Panc1 (cell line): Measurements from ENCODE around the gene GPALPP1. TPM values are rescaled to one million over a fixed set of nuclear protein-coding genes. Genes with fewer than 3 reads are reported as not detected.

Experiments
- ATAC-seq: fragments of 200-7000 bp; cut with Tn5 transposase; 2 replicates; pipeline ENCODE4 v1.9.1; 2020; ENCODE audit warnings: mild to moderate bottlenecking, moderate library complexity
- BruUV-seq: library from RNA; stranded (reverse); fragments of 400-500 nt; replicated peaks from 2 replicates; lab custom pipeline; 2021; lab: Mats Ljungman, UMichigan
- CTCF ChIA-PET: fragments of 300-600 bp; sonication (Branson Sonifier 250); formaldehyde crosslinking; loops from one replicate; lab custom pipeline; 2022; ENCODE audit warnings: antibody characterized with exemption; lab: Charles Lee
- POLR2A ChIA-PET: fragments of 300-600 bp; sonication (Branson Sonifier 250); formaldehyde crosslinking; loops from one replicate; lab custom pipeline; 2022; ENCODE audit warnings: antibody characterized with exemption; lab: Charles Lee
- DNase-seq: peaks from one replicate; pipeline ENCODE4 v3.0.0-alpha.2; 2010; ENCODE audit warnings: low read depth, low spot score
- H3K27ac ChIP-seq: 2 replicates; pipeline ENCODE4 v1.5.1; 2011; ENCODE audit warnings: mild to moderate bottlenecking, low read length, inconsistent platforms
- H3K27me3 ChIP-seq: fragments of 200-500 bp; sonication (Bioruptor generic); 2 replicates; pipeline ENCODE4 v1.6.0; 2014; ENCODE audit warnings: low read length, inconsistent platforms; ENCODE audit not compliant: control insufficient read depth, insufficient read depth
- H3K36me3 ChIP-seq: fragments of 200-500 bp; sonication (Bioruptor generic); 2 replicates; pipeline ENCODE4 v1.5.1; 2014; ENCODE audit warnings: inconsistent platforms, mild to moderate bottlenecking, low read length, moderate library complexity; ENCODE audit not compliant: control insufficient read depth, insufficient read depth
- H3K4me1 ChIP-seq: 2 replicates; pipeline ENCODE4 v1.5.1; 2011; ENCODE audit warnings: inconsistent platforms, mild to moderate bottlenecking, low read length, moderate library complexity; ENCODE audit not compliant: control insufficient read depth, insufficient read depth
- H3K4me3 ChIP-seq, 2 experiments: 2 replicates each; pipeline ENCODE4 v1.5.1; 2011 to 2012; ENCODE audit warnings: low read depth in 2 of 2, low read length in 2 of 2, mild to moderate bottlenecking in 2 of 2, inconsistent platforms in 1 of 2, moderate library complexity in 1 of 2
- H3K9me3 ChIP-seq: fragments of 200-500 bp; sonication (Bioruptor generic); 2 replicates; pipeline ENCODE4 v1.5.1; 2014; ENCODE audit warnings: low read depth, mild to moderate bottlenecking, inconsistent platforms, low read length, moderate library complexity; ENCODE audit not compliant: control insufficient read depth, insufficient read depth
- POLR2AphosphoS5 ChIP-seq: IDR thresholded peaks from 2 replicates; pipeline ENCODE4 v1.6.1; 2012; ENCODE audit warnings: mild to moderate bottlenecking, low read depth, low read length, moderate library complexity
- SIN3A ChIP-seq: IDR thresholded peaks from 2 replicates; pipeline ENCODE4 v1.6.1; 2012; ENCODE audit warnings: low read depth, mild to moderate bottlenecking, low read length, moderate library complexity, borderline replicate concordance; ENCODE audit not compliant: insufficient read depth
- TCF7L2 ChIP-seq: IDR thresholded peaks from 2 replicates; pipeline ENCODE4 v1.6.1; 2011; ENCODE audit warnings: mild to moderate bottlenecking, low read depth, low read length, inconsistent platforms
- in situ Hi-C: cut with HindIII; loops from 2 replicates; pipeline ENCODE4 v1.10.0; 2016; ENCODE audit warnings: low sequenced_read_pairs, low pct_unique_long_range_greater_than_20kb
- intact Hi-C: fragments of 100-400 bp; cut with micrococcal nuclease; formaldehyde crosslinking; loops from one replicate; pipeline ENCODE4 v1.10.0; 2022; ENCODE audit not compliant: unreplicated experiment
- total RNA-seq: library from RNA; stranded (reverse); gene quantifications from one replicate; pipeline ENCODE4 v1.2.1, GENCODE V29; 2021; ENCODE audit not compliant: unreplicated experiment
- TF ChIP-seq, protein P1 (sequence below): fragments of 450-650 bp; IDR thresholded peaks from 2 replicates; pipeline ENCODE4 v1.5.1; 2017; ENCODE audit warnings: mild to moderate bottlenecking
- TF ChIP-seq, protein P2 (sequence below), 2 experiments: IDR thresholded peaks; 2 replicates each; pipeline ENCODE4 v1.6.1; 2011 to 2012; ENCODE audit warnings: low read depth in 2 of 2, control low read depth in 1 of 2, low read length in 1 of 2, mild to moderate bottlenecking in 1 of 2, moderate library complexity in 1 of 2; ENCODE audit not compliant: insufficient read depth in 1 of 2

Gene GPALPP1
- total RNA-seq, 1 experiment from 2014 or later = 13.5 TPM

- Histone ChIP-seq H3K9me3 (no peaks in the 10 kb centered on the region), H3K4me3 (no peak overlapping the region), H3K27me3 (no peaks in the 10 kb centered on the region), H3K36me3 (no peaks in the 10 kb centered on the region), H3K4me1 (no peaks in the 10 kb centered on the region), H3K27ac (no peak overlapping the region)
- in situ Hi-C loops (no loop called here), intact Hi-C loops (no loop called here)
- no peak for TF ChIP-seq POLR2AphosphoS5
- TF ChIP-seq, protein P1, sequence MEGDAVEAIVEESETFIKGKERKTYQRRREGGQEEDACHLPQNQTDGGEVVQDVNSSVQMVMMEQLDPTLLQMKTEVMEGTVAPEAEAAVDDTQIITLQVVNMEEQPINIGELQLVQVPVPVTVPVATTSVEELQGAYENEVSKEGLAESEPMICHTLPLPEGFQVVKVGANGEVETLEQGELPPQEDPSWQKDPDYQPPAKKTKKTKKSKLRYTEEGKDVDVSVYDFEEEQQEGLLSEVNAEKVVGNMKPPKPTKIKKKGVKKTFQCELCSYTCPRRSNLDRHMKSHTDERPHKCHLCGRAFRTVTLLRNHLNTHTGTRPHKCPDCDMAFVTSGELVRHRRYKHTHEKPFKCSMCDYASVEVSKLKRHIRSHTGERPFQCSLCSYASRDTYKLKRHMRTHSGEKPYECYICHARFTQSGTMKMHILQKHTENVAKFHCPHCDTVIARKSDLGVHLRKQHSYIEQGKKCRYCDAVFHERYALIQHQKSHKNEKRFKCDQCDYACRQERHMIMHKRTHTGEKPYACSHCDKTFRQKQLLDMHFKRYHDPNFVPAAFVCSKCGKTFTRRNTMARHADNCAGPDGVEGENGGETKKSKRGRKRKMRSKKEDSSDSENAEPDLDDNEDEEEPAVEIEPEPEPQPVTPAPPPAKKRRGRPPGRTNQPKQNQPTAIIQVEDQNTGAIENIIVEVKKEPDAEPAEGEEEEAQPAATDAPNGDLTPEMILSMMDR = no peak
- no peak for TF ChIP-seq SIN3A
- TF ChIP-seq, protein P2, sequence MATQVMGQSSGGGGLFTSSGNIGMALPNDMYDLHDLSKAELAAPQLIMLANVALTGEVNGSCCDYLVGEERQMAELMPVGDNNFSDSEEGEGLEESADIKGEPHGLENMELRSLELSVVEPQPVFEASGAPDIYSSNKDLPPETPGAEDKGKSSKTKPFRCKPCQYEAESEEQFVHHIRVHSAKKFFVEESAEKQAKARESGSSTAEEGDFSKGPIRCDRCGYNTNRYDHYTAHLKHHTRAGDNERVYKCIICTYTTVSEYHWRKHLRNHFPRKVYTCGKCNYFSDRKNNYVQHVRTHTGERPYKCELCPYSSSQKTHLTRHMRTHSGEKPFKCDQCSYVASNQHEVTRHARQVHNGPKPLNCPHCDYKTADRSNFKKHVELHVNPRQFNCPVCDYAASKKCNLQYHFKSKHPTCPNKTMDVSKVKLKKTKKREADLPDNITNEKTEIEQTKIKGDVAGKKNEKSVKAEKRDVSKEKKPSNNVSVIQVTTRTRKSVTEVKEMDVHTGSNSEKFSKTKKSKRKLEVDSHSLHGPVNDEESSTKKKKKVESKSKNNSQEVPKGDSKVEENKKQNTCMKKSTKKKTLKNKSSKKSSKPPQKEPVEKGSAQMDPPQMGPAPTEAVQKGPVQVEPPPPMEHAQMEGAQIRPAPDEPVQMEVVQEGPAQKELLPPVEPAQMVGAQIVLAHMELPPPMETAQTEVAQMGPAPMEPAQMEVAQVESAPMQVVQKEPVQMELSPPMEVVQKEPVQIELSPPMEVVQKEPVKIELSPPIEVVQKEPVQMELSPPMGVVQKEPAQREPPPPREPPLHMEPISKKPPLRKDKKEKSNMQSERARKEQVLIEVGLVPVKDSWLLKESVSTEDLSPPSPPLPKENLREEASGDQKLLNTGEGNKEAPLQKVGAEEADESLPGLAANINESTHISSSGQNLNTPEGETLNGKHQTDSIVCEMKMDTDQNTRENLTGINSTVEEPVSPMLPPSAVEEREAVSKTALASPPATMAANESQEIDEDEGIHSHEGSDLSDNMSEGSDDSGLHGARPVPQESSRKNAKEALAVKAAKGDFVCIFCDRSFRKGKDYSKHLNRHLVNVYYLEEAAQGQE (IDR thresholded peaks at IDR 0.05; ENCODE audit: insufficient read depth in 1 of 2, low read depth in 2 of 2, low read length in 1 of 2) = no peak
- TF ChIP-seq TCF7L2 = no peak
- POLR2A ChIA-PET = no interaction called here
- DNase-seq = no peak
- BruUV-seq = no TSS peak
- ATAC-seq = no peak
- CTCF ChIA-PET = interaction anchor here (0.6 kb wide), 1 partner anchor 261 kb away, joined by 7 read pairs; no protein-coding TSS in a partner anchor
Observed at GRCh38 chr13:45049478-45049877, 60.1 kb downstream of the GPALPP1 start.

DNA sequence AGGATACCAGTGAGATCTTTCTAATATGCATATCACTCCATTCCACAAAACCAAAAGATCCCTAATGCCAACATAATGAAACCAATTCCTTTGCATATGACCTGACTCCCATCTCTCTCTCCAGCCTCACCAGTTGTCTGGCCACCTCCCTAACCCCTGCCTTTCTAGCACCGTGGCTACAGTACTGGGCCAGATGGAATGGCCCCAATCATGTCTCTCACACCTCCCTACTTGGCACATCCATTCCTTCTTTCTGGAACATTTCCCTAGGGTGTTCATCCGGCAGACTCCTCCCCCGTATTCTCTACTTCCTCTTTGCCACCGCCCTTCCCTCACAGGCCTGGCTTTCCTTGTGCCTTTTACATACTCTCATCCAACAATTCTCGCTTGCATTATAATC is 62.0 kb downstream of the GPALPP1 start:
- Histone ChIP-seq H3K27ac (no peak overlapping the region), H3K36me3 (no peaks in the 10 kb centered on the region), H3K9me3 (no peaks in the 10 kb centered on the region), H3K27me3 (no peaks in the 10 kb centered on the region), H3K4me3 (no peak overlapping the region), H3K4me1 (peaks cover 10% of the 10 kb centered on the region; the same call in 1 of the 2 replicates)
- CTCF ChIA-PET = no interaction called here
- POLR2A ChIA-PET = no interaction called here
- in situ Hi-C loops (no loop called here), intact Hi-C loops (loop anchor here (5.0 kb wide), 1 partner anchor 256 kb away; no protein-coding TSS in a partner anchor)
- no TSS peak for BruUV-seq
- ATAC-seq (no peak), DNase-seq (no peak)
- TF ChIP-seq, protein P1 = no peak
- TF ChIP-seq POLR2AphosphoS5 (no peak), SIN3A (no peak), TCF7L2 (no peak)
- TF ChIP-seq, protein P2 (IDR thresholded peaks at IDR 0.05; ENCODE audit: insufficient read depth in 1 of 2, low read depth in 2 of 2, low read length in 1 of 2) = no peak
